Hematopoietic multipotent progenitor cell treated with erythropoietin and hydrocortisone succinate and interleukin-3 and kit ligand, for 6 days (in vitro differentiated cells): ENCODE data around the gene SNX13.
A peak's percentile ranks its signal among the peaks of the same experiment; 100 is the strongest.

ENCODE experiments used
- DNase-seq: peaks from one replicate; pipeline ENCODE4 v3.0.0-alpha.2; 2015

The SNX13 gene, protein sequence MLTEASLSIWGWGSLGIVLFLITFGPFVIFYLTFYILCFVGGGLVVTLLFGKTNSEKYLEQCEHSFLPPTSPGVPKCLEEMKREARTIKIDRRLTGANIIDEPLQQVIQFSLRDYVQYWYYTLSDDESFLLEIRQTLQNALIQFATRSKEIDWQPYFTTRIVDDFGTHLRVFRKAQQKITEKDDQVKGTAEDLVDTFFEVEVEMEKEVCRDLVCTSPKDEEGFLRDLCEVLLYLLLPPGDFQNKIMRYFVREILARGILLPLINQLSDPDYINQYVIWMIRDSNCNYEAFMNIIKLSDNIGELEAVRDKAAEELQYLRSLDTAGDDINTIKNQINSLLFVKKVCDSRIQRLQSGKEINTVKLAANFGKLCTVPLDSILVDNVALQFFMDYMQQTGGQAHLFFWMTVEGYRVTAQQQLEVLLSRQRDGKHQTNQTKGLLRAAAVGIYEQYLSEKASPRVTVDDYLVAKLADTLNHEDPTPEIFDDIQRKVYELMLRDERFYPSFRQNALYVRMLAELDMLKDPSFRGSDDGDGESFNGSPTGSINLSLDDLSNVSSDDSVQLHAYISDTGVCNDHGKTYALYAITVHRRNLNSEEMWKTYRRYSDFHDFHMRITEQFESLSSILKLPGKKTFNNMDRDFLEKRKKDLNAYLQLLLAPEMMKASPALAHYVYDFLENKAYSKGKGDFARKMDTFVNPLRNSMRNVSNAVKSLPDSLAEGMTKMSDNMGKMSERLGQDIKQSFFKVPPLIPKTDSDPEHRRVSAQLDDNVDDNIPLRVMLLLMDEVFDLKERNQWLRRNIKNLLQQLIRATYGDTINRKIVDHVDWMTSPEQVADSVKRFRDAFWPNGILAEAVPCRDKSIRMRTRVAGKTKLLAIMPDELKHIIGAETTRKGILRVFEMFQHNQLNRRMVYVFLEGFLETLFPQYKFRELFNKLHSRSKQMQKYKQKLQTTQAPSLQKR

DNA sequence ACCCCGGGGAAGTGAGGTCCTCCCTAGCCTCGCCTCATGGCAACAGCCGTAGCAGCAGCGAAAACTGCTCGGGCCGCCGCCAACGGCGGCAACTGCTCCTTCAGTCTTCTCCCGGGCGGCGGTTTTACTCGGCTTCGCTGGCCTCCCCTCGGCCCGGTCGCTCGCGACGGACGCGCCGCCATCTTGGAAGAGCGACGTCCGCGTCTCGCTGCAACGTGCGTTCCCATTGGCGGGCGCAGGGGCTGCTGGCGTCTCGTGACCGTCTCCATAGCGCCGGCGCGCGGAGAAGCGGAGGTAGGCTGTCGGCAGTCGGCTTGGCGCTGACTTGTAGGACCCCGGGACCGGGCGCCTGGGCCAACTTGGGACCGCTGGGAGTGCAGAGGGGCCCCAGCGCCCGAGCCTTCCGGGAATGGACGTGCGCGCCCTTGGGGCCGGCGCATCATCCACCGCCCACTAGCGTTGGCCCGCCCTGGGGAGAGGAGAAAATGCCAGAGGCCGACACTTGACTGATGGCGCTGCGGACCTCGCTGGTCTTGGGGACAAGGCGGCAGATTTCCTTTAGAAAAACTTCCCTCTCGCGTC lies at the start of gene SNX13:
Gene SNX13, minus strand, starts transcription at position 193 of the 582 bp plus-strand sequence. CDS start 199 bp downstream, outside the sequence.
- DNase-seq: peak; percentile 95

DNA sequence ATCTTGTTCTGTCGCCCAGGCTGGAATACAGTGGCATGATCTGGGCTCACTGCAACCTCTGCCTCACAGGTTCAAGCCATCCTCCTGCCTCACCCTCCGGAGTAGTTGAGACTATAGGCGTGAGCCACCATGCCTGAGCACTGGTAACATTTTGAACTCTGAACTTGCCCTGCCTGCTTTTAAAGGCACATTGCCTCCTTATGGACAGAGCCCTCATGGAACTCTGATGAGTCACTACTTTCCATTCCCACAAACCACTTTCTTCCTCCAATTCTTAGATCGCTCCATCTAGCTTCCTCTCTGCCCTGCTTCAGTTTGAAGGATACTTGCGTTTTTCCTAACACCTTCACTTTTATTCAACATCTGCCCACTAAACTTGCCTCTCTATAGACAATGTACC lies 49.3 kb upstream of the SNX13 start:
- DNase-seq: no peak

DNA sequence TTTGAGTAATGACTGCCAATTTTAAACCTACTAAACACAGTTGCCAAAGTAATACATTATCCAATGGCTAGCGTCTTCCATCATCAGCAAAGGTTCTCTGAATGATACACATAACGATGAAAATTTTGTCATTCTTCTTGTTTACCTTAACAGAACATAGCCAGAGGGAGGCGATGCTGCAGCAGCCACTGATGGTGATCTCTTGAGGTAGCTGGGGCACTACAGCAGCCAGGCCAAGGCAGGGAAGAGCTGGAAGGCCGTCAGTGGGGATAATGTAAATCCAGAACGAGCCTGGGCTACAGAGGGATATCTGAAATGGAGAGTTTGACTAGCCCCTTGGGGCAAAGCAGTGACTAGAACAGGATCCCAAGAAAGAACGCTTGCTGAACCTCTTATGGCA lies 48.6 kb upstream of the SNX13 start:
- no peak for DNase-seq

DNA sequence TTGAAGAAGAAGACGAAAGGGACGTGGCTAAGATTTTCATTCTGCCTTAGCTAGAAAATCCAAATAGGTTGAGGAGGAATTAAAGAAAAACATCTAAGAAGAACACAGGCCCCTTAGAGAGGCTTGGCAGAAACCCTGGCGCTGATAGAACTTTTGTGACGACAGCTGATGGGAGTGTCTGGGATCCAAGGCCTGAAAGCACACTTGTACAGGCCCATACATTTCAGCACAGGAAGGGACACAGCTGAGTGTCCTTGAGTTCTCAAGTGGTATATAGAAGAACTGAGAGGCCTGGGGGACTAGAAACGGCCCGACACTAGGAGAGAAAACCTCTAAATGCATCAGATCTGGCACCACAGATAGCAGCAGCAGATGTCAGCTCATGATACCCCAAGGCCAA lies 47.8 kb upstream of the SNX13 start:
- DNase-seq: no peak

DNA sequence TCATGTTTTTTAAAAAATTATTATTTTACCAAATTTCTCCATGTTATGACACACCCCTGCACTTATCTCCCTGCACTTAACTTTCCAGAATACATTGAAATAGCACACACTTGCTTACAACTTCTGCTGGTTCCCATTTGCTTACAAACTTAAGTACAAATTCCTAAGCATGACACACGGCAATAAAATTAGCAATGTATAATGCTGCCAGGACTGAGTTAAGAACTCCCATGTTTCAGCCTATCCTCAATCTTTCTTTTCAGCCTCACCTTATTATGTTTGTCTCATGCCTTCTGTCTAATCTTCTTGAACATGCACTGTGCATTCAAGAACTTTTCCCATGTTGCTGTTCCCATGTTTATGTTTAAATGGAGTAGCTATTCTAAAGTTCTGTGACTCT lies 46.6 kb upstream of the SNX13 start:
- DNase-seq: no peak

DNA sequence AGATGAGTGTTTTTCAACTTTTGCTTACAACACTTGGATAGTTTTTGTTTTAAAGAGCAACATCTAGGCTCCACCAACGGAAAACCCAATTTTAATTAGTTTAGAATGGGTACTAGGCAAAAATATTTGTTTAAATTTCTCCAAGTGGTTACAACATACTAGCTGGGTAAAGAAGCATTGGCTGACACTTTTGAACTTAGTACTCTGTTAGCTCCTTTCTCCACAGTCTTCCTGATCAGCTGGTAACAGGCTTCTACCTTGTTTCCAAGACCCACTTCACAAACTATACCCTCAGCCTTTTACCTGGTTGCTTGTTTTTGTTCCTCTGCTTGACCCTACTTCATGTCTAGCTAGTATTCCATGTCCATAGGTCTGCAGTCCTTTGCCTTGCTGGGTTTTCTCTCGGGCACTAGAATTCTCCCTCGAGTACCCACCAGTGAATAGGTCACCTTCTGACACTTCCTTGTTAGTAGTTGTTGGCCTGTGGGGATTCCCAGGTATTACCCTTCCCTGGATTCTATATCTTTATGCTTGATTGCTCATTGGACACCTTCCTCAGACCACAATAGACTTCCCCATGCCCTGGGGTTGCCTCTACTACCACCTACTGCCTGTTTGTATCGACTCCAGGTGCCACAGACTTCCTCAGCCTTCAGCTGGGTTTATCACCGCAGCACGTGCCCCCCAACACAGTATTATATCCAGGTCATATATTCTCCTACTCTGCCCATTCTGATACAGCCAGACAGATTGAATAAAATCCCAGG lies 45.4 kb upstream of the SNX13 start:
- no peak for DNase-seq

DNA sequence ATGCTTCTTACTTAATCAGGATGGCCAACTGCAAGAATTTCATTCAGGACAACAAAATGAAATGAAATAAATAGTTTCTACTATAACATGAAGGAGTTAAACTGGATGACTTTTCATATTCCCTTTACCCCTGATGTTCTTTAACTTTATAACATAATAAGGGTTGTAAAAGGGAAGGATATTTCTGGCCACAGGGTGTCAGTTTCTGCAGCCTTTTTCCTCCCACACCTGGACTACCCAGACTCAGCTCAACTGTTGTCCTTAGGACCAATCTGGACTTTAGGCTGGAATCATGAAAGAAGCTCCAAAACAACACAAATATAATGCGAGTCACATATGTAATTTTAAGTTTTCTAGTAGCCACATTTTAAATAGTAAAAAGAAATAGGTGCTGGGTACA lies 44.0 kb upstream of the SNX13 start:
- no peak for DNase-seq

DNA sequence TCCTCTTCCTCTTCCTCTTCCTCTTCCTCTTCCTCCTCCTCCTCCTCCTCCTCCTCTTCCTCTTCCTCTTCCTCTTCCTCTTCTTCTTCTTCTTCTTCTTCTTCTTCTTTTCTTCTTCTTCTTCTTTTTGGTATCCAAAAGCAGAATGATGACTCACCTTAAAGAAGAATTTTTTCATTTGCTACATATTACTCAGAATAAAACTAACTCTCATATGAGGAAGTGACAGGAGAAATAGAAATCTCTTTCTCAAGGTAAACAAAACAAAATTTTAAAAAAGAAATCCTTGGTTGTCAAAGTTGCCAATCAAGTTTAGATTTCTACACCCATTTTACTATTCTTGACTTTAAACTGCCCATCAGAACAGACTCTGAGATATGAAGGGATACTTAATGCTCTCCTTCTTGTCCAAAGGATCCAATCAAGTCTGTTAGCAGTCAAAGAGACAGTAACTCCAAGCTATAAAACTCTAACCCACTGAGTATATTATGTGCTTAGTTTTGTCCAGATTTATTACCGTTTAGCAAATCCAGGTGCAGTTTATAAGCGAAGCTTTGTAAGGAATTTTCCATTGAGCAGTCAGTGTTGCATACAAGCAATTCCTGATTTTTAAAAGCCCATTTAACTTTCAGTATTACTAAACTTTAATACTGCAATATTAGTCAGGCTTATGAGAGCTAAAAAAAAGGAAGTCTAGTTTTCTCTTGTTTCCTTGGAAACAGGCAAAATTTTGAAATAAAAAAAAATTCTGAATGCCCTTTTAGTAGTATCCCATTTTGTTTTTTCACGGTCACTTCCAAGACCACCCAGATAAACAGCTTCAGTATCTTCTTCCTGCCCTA lies 43.1 kb upstream of the SNX13 start:
- no peak for DNase-seq

DNA sequence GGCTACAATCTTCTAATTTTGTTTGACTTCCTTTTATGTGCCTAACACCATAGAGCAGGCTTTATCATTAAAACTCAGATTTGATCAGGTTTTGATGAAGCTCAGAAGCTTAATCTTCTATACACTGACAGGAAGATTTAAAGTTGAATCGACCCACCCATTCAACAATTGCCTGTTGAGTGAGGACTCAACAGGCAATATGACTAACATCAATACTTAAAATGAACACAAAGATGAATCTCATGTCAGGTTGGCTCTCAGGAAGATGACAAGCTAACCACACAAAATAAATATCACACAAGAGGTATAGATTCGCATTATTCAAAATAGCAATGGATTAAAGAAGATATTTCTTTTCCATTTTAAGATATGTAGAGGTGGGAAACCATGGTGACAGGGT lies 36.7 kb upstream of the SNX13 start:
- no peak for DNase-seq

DNA sequence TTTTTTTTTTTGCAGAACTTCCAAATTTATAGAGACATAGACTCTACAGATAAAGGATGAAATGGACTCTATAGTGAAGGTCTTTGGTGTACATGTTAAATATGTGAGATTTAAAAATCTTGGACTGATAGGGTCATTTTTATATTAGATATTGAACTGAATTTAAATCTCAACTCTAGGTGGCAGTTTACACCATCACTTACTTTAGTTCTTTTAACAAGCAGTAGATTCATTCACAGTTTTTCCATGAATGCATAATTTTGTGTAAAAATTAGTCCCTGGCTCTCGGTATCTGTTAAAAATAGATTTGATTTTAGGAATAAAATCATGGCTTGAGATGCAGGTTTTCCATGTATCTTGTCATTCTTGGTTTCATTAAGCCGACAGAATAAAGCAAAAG lies 31.1 kb upstream of the SNX13 start:
- no peak for DNase-seq

DNA sequence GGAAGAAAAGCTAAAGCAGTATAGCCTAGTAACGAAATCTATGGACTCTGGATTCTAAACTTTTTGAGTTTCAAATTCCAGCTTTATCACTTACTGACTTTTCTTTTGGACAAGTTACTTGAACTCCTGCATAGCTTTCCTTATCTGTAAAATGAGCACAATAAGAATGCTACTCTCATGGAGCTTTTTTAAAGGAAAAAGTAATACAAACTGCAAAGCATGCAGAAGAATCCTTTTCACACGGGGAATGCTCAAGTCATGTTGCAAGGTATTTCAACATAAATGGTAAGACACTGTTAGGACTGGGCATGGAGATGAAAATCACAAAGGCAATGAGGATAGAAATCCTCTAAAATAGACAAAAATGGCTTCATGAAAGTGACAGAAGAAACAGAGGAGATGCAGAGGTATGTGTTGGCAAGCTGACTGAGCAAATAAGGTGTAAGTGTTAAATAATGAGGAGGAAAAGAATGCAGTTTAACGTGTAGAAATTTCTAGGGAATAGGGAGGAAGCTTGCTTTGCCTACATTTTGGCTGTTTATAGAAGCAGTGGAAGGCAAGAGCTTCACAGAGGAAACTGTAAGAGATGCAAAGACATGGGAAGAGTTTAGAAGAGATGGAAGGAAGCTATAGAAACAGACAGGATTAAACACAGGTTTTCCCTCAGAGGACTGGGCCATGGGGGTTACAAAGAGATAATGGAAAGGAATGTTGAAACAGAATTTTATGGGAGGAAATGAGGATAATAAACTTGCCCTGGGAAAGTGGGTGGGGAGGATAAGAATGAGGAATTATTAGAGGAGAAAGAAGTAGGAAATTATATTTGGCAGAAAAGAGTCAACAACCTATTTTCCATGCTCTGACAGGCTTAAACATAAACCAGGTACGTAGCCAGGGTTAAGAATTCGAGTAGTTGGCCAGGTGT lies 28.8 kb upstream of the SNX13 start:
- DNase-seq: no peak

DNA sequence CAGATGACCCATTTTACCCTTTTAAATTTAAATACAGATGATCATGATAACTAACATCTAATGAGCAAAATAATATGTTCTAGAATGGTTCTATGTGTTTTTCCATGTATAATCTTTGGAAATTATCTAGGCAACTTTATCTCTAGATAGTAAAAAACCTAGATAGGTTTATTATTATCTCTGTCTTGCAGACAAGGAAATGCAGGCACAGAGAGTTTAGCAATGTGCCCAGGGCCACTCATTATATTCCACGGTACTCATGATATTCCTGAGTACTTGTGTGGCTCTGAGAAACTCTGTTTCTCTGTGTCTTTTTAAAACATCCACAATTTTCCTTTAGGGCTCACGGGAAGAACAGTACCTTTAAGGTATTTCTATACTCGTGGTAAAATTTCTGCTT lies 26.4 kb upstream of the SNX13 start:
- no peak for DNase-seq

DNA sequence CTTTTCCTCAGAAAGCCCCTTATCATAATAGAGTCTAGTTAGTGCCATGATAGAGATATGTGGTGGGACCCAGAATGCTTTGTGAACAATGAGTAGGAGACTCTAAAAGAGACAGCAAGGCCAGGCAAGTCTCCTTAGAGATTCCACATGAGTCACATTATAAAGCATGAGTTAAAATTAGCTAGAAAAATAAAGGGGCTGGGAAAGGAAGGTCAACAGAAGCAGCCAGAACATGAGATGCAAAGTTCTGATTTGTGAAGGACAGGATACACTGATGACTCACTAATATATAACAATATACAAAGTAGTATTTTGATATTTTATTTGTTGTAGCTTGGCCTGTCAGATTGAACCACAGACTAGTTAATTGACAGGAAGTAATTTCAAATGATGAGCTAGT lies 25.3 kb upstream of the SNX13 start:
- no peak for DNase-seq

DNA sequence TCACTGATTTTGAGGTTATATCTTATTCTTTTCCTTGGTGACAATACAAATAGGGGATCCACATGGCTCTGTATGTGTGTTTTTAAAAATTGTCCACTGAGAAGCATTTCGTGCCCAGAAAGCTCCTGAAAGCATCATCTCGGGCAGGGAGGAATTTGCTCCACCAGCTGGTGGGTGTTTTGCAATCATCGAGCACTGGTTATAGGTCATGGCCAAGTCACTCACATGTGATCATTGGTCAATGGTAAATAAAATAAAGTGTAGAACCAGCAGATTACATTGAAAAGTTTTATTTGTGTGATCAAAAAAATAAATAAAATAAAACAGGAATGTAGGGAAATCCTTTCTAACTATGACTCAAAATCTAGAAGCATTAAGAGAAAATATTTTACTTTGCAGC lies 23.0 kb upstream of the SNX13 start:
- DNase-seq: no peak

DNA sequence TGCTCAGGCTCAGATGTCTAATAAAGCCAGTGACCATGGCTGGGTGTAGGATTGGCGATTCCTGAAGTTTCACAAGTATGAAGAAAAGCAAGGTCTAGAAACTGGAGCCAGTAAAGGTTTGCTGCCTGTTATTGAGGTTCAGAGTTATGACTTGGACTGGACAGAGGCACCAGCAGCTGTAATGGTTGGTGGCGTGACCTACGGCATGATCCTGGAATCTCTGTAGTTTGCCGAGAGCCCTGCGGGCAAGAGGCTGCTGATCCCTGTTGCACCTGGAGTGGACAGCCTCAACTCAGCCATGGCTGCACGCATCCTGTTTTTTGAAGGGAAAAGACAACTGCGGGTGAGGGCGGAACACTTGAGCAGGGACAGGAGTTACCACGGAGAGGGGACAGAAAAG lies 22.4 kb upstream of the SNX13 start:
- DNase-seq: no peak

DNA sequence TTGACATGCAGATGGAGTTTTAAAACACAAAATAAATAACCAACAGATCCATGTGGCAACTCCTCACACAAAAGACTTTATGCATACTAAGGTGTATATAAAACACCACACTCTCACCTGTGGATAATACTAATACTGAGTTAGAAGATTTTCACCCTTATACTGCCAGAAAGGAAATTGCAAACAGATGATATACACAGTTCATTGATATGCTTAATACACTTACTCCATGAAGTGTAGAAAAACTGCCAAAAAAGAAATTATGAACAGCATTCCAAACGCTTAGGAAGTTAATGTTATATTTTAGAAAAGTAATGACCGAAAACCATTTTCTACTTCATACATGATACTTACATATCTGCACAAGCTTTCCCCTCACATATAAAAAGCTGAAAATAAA lies 17.6 kb upstream of the SNX13 start:
- no peak for DNase-seq

DNA sequence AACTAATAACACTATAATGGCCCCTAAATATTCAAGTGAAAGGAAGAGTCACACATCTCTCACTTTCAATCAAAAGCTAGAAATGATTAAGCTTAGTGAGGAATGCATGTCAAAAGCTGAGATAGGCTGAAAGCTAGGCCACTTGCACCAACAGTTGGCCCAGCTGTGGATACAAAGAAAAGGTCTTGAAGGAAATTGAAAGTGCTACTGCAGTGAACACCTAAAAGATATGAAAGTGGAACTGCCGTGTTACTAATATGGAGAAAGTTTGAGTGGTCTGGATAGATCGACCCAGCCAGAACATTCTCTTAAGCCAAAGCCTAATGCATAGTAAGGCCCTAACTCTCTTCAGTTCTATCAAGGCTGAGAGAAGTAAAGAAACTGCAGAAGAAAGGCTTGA lies 12.1 kb upstream of the SNX13 start:
- DNase-seq: no peak

DNA sequence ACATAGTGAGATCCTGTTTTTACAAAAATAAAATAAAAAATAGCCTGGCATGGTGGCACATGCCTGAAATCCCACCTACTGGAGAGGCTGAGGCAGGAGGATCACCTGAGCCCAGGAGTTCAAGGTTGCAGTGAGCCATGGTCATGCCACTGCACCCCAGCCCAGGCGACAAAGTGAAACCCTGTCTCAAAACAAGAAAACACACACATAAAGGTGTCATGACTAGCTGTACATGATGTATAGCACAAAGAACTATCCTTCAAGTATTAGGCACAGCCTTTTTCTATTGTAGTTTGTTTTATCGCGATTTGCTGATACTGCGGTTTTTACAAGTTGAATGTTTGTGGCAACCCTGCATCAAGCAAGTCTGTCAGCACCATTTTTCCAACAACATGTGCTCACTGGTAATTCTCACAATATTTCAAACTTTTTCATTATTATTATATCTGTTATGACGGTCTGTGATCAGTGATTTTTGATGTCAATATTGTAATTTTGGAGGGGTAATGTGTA lies 11.5 kb upstream of the SNX13 start:
- DNase-seq: no peak

DNA sequence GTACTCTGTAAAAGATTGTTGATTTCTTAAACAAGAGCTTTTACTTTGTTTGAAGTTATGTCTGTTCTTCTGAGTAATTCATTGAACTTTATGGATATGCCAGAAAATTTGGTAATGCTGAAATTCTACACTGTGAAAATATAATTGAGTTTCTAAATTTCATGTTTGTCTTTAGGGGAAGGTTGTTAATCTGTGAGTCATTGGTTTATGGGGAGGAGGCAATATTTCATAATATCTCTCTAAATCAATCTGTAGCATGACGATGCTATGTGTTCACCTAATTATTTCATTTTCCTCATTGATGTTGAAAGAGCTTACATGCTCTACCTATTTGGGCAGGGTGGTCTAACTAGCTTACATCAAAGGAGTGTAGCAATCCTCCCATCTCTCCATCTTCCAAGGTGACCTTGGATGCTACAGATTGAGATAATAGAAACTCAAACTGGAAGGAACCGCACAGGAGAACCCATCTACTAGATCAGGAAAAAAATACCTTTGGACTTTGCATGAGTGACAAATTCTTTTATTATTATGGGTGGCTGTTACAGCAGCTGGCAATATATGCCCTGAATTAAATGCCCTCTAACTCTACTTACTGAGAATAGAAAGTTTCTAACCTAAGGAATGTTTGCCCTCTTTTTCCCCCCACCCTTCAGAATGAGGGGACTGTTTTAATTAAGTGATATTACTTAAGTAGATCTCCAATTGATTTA lies 8.4 kb upstream of the SNX13 start:
- DNase-seq: no peak

DNA sequence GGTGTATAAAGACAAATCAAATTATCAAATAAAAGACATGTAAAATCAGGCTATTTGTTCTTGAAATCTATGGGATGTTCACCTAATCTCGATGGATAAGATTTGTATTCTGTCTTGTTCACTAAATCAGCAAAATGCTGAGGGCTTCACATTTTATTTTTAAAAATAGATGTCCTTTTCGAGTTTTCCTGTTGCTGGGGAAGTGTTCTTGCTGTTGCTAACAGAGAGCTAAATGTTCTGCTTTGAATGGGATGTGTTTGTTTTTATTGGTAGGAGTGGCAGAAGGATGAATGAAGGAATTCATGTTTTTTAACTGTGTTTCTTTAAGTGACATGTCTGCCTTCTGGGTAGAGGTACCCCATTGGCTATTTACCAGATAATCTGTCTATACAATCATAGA lies 7.3 kb upstream of the SNX13 start:
- no peak for DNase-seq
